Subcutaneous adipose tissue (tissue), 4 donors: ENCODE data around the gene PGAM2. TPM values are rescaled to one million over a fixed set of nuclear protein-coding genes. Genes with fewer than 3 reads are reported as not detected.

Experiments used
- CTCF ChIP-seq: fragments of 450-650 bp; IDR thresholded peaks from one replicate; pipeline ENCODE4 v1.5.1; 2016; ENCODE audit warnings: low read depth, mild to moderate bottlenecking, control low read depth, antibody characterized with exemption, moderate library complexity
- total RNA-seq, 4 donors: library from RNA; depleted of rRNA; stranded (reverse); fragments of >200 nt; gene quantifications; one replicate each; pipeline ENCODE4 v1.1.0, GENCODE V29; 2016

The PGAM2 gene
- total RNA-seq, 4 donors from 2014 or later = 4.3 TPM; not detected in 3

GRCh38 chr7:44072364-44073231 is 7.2 kb upstream of the PGAM2 start:
- no peak for TF ChIP-seq CTCF

GRCh38 chr7:44071726-44072363 is 6.5 kb upstream of the PGAM2 start:
- TF ChIP-seq CTCF = no peak

- TF ChIP-seq CTCF = no peak
Measured at GRCh38 chr7:44068054-44068453, 2.7 kb upstream of the PGAM2 start.

GRCh38 chr7:44067064-44067951 is 1.9 kb upstream of the PGAM2 start:
- no peak for TF ChIP-seq CTCF

GRCh38 chr7:44066494-44067063 is 1.2 kb upstream of the PGAM2 start:
- TF ChIP-seq CTCF = no peak

- no peak for TF ChIP-seq CTCF
Measured at GRCh38 chr7:44066111-44066460, 719 bp upstream of the PGAM2 start.
